GM20000 (cell line): ENCODE data around the gene PTPRK.

Experiments used
- DNase-seq: peaks from one replicate; pipeline ENCODE4 v3.0.0; 2012; ENCODE audit warnings: low spot score
- TF ChIP-seq, protein P1 (sequence below): IDR thresholded peaks from 2 replicates; pipeline ENCODE4 v1.5.1; 2012; ENCODE audit warnings: mild to moderate bottlenecking, control low read depth; ENCODE audit errors: extremely low read depth, missing control alignments

Gene PTPRK

DNA sequence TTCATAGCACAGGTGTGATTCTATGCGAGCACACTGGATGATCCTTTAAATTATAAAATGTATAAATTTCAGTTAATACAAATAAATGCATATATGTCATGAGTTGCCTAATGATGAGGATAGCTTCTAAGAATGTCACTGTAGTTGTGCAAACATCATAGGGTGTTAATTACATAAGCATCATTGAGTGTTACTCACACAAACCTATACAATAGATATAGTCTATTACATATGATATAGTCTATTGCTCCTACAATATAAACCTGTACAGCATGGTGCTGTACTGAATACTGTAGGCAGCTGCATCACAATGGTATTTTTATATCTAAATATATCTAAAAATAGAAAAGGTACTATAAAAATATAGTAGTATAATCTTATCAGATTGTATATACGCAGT, 159.0 kb downstream of the PTPRK start:
- TF ChIP-seq, protein P1, sequence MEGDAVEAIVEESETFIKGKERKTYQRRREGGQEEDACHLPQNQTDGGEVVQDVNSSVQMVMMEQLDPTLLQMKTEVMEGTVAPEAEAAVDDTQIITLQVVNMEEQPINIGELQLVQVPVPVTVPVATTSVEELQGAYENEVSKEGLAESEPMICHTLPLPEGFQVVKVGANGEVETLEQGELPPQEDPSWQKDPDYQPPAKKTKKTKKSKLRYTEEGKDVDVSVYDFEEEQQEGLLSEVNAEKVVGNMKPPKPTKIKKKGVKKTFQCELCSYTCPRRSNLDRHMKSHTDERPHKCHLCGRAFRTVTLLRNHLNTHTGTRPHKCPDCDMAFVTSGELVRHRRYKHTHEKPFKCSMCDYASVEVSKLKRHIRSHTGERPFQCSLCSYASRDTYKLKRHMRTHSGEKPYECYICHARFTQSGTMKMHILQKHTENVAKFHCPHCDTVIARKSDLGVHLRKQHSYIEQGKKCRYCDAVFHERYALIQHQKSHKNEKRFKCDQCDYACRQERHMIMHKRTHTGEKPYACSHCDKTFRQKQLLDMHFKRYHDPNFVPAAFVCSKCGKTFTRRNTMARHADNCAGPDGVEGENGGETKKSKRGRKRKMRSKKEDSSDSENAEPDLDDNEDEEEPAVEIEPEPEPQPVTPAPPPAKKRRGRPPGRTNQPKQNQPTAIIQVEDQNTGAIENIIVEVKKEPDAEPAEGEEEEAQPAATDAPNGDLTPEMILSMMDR: no peak
- DNase-seq: no peak

DNA sequence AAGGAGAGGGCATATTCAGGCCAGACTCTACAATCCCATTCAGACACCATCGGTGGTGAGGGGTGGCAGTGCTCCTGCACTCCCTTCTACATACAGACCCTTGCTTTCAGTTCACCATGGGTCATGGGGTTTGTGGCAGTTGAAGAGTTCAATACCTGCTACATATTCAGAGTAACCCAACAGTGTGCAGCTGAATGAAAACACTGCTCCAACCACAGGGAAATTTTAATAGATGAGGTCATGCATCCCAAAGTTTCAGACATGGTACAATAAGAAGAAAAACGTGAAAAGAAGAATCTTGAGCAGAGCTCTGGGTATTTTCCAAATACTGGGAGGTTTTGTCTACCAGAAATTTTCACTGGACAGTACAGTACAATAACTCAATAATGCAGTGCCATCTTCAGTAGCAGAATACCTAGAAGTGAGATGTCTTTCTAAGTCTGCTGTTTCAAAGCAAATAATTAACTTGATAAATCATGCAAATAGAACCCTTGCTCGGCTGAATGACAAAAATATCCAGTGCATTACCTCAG, 162.1 kb downstream of the PTPRK start:
- DNase-seq: no peak
- TF ChIP-seq, protein P1: no peak

DNA sequence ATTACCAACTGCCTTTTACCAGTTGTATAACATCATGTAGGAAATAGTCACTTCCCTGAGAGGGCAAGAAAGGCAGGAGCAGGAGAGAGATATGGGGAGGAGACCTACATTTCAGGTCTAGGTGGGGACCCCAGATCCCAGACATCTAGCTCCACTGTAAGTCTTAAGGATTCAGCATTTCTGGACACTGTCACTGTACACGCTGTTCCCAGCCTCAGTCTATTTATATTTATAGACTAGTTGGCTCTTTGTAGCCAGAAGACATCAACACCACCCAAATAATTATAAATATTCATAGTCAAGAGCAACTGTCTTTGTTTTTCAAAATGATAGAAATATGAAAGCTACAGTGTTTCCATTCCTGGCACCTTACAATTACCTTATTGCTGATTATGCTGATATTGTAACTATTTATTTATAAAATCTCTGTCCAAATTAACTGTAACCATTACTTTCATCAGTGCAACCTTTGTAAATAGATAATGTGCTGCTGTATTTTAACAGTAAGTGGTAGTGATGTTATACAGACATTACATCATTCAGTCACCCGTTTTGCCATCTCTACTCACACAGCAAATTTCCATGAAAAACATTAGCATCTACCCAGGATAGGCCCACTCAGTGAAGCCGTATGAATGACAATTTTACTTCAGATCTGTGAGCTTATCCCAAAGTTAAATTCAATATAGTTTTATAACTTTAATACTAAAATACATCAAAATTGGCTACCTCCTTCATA, 162.8 kb downstream of the PTPRK start:
- TF ChIP-seq, protein P1: no peak
- no peak for DNase-seq

DNA sequence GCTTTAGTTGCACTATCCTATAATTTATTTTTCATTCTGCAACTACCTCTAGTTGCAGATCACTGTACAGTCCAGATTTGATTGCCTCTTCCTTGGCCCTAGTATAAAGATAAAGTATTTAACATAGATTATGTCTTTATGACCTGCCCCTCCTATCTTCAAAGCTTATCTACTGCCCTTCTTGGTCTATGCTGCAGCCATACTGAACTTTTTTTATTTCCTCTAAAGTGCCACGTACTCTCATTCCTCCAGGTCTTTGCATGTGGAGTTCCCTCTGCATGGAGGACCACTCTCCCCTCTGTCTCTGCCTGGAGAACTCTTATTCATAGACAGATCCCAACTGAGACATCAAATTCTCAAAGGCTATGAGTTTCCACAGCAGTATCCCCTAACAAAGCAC, 168.0 kb downstream of the PTPRK start:
- TF ChIP-seq, protein P1: no peak
- no peak for DNase-seq

DNA sequence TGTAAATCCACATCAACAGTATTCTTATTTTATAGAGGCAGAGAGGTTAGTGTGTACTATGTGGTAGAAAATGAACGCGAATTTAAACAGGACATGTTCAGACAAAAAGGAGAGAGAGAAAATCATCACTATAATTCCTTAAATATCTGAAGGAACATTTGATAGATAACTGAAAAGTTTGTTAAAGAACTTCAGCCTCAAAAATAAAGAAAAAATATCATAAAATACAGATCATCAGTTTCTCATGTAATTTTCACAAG, 169.2 kb downstream of the PTPRK start:
- TF ChIP-seq, protein P1: no peak
- no peak for DNase-seq

DNA sequence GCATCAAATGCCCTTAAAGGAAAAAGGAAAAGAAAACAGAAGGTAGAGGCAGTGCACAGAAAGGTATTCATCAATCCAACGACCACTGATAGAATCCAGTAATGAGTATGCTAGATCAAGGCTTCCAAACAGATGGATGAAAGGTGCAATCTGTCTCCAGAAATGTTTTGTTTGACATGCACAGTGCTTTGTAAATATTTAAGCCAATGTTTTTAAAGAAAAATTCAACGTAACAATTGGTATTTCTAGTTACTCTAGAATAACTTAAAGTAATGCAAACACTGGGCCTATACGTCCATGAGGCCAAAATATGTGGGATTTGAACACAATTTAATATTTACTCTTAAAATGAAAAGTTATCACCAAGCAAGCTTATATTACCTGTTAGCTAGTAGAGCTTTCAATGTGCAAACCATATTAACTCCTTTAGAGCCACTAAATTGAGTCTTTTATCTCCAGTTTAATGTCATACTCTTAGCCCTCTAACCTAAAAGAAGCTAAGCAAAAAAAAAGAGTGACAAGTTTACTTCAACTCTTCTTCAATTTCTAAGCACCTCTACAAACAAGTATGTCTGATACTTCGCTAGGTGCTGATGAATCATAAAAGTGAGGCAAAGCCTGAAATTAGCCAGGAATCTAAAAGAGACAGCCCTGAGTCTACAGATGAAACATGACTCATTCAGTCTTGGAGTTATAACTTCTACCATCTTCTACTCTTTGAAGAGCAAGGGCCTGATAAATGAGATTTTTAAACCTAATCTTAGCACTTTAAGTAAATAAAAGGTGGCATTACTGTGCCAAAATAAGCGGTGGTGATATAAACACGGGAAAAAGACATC, 169.8 kb downstream of the PTPRK start:
- no peak for DNase-seq
- TF ChIP-seq, protein P1: no peak

DNA sequence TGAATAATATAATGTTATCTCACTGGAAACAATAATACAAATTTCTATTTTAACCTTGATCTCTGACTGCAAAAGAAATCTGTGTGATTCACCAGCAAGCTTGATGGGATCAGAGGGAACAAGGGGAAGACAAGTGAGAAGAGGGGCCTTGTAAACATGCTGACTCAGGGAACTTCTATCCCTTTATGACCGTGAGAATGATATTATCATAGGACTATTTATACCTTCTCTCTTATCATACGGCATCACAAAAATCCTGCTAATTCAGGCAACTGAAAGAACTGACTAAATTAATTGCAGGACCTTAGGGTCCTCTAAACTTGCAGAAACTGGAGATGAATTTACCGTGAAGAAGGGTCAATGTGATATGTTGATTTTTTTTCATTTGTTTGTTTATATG, 173.3 kb downstream of the PTPRK start:
- TF ChIP-seq, protein P1: no peak
- DNase-seq: no peak
